ENCODE results near the gene SEPTIN11. TPM values are rescaled to one million over a fixed set of nuclear protein-coding genes. Genes with fewer than 3 reads are reported as not detected.

The SEPTIN11 gene
- total and polyA plus RNA-seq, 9 of the 15 experiments (the other 6 are each of a cell fraction or from before 2014, with no cell fraction given), result 25.7 to 142 (median 84.3) TPM

GRCh38 chr4:76948443-76949275 is 893 bp upstream of the SEPTIN11 start (continued):
- TF ChIP-seq BCLAF1 (IDR thresholded peaks at IDR 0.05; ENCODE audit: borderline replicate concordance in 1 of 2, control insufficient read depth in 1 of 2, low read depth in 2 of 2, low read length in 1 of 2) (no peak), SRSF3 (IDR thresholded peaks at IDR 0.05; ENCODE audit: insufficient read depth, low read length) (no peak), USF1 (CRISPR knock-in tag; IDR thresholded peaks at IDR 0.05) (peak; percentile 79), GABPB1 (CRISPR knock-in tag; IDR thresholded peaks at IDR 0.05) (no peak), ELK3 (CRISPR knock-in tag; IDR thresholded peaks at IDR 0.05) (no peak), BRF1 (IDR thresholded peaks at IDR 0.05; ENCODE audit: borderline replicate concordance, extremely low read depth, insufficient read length) (no peak), ZNF717 (CRISPR knock-in tag; IDR thresholded peaks at IDR 0.05) (no peak), ZNF174 (CRISPR knock-in tag; IDR thresholded peaks at IDR 0.05) (no peak), RBM34 (IDR thresholded peaks at IDR 0.05; ENCODE audit: borderline replicate concordance, insufficient read depth, low read length) (no peak), KDM1A (IDR thresholded peaks at IDR 0.05) (no peak), EGR1 (conservative IDR thresholded peaks at IDR 0.05) (peak; percentile 91), ZNF778 (CRISPR knock-in tag; IDR thresholded peaks at IDR 0.05) (no peak), ZNF124 (CRISPR knock-in tag; IDR thresholded peaks at IDR 0.05) (no peak), ZNF184 (CRISPR knock-in tag; IDR thresholded peaks at IDR 0.05) (no peak), ZNF655 (CRISPR knock-in tag; IDR thresholded peaks at IDR 0.05) (no peak), TAF15 (IDR thresholded peaks at IDR 0.05; ENCODE audit: low read depth, low read length) (no peak), GATA2 (CRISPR knock-in tag; IDR thresholded peaks at IDR 0.05) (no peak), GATAD2B (IDR thresholded peaks at IDR 0.05; ENCODE audit: borderline replicate concordance) (no peak)
- TF ChIP-seq, protein P1, sequence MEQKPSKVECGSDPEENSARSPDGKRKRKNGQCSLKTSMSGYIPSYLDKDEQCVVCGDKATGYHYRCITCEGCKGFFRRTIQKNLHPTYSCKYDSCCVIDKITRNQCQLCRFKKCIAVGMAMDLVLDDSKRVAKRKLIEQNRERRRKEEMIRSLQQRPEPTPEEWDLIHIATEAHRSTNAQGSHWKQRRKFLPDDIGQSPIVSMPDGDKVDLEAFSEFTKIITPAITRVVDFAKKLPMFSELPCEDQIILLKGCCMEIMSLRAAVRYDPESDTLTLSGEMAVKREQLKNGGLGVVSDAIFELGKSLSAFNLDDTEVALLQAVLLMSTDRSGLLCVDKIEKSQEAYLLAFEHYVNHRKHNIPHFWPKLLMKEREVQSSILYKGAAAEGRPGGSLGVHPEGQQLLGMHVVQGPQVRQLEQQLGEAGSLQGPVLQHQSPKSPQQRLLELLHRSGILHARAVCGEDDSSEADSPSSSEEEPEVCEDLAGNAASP (IDR thresholded peaks at IDR 0.05), result no peak
